Right renal pelvis (tissue), 4 donors: ENCODE data around the gene UNC5B. TPM values are rescaled to one million over a fixed set of nuclear protein-coding genes. Genes with fewer than 3 reads are reported as not detected.

Experiments
- DNase-seq, 4 donors: peaks; one replicate each; pipeline ENCODE4 v3.0.0-alpha.2; 2013; ENCODE audit warnings: low read depth in 4 of 4, low spot score in 3 of 4, missing footprints in 1 of 4
- polyA plus RNA-seq, 4 donors: library from polyadenylated mRNA; unstranded; fragments of 120-200 nt; gene quantifications; one replicate each; pipeline ENCODE4 v1.2.1, GENCODE V29; 2013; ENCODE audit not compliant: insufficient read length in 4 of 4

UNC5B gene
- polyA plus RNA-seq, 4 donors, result 51.1 to 74.8 (median 54.1) TPM

DNA sequence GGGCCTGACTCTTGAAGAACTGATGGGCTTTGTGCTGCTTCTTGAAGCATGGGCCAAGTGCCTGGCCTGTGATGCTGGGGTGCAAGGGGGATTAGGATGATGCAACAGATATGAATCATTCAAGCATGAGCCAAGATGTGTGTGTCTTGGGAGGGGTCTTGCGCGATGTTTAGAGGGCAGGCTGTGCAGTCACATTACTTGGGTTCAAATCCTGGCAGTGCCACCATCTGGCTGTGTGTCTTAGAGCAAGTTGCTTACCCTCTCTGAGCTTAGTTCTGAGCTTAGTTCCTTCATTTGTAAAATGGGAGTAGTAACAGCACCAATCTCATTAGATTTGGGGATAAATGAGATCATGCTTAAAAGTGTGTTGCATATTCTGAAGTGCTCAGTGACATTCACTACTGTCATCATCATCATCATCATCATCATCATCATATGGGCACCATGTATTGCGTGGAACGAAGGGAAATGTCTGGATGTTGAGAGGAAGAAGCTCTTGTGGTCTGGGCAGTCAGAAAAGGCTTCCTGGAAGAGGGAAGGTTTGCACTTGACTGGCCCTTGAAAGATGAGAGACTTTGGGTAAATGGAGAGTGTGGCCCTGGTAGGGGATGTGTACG lies 9.3 kb downstream of the UNC5B start:
- DNase-seq, result no peak

DNA sequence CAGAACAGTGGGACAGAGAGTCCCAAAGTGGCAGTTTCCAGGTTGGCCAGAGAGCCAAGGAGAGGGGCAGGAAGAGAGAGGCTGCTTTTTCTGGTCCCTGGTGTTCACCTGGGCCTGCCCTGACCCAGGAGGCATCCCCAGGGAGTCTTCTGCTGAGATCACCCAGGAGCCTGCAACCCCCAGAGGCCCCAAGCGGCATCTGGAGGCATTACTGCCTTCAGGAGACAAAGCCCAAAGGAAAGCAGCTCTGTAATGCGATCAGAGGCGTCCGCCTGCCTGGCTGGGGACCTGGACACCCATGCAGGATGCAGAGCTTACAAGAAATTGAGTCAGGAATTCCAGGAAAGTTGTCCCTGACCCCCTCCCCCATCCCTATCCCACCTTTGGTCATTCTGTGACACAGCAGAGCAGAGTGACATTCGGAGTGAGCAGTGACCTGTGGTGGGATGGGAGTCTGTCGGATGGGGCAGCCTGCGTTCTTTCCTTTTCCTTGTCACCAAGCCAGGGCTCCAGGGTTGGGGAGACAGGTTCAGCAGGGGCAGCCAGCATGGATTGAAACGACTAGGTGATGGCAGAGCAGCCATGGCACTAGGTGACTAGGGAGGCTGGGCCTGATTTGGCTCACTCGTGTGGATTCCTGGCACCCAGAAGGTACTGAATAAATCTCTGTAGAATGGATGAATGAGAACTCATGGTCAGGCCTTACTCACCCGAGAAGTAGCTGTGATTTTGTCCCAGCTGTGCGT lies 10.4 kb downstream of the UNC5B start:
- DNase-seq, result no peak

DNA sequence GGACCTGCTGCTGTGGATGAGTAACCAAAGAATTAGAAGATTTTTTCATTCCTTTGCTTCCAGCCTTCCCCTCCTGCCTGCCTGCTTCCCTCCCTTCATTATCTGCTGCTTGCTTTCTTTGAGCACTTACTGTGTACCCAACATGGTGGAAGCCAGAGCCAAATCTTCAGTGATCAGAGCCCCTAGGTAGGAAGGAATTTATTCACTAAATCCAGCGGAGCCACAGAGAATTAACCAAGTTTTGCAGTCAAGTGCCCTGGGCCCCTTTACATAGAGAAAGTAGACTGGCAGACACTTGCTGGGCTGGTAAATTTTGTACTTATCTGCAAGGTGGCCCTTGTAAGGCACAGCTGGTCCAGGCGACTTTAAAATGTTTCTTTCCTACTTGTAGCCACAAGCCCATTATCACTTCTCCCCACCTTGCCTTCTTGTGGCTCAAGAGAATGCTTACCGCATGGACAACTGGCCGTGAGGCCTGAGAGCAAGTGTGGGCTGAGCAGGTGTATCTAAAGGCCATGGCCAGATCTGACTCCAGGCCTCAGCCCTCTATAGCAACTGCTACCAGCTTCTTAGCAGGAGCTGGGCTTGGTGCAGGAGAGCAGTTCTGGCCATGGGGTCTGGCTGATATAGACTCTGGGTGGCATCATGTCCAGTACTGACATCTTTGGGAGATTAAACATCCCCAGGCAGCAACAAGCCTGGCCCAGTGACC lies 11.1 kb downstream of the UNC5B start:
- DNase-seq, result no peak

DNA sequence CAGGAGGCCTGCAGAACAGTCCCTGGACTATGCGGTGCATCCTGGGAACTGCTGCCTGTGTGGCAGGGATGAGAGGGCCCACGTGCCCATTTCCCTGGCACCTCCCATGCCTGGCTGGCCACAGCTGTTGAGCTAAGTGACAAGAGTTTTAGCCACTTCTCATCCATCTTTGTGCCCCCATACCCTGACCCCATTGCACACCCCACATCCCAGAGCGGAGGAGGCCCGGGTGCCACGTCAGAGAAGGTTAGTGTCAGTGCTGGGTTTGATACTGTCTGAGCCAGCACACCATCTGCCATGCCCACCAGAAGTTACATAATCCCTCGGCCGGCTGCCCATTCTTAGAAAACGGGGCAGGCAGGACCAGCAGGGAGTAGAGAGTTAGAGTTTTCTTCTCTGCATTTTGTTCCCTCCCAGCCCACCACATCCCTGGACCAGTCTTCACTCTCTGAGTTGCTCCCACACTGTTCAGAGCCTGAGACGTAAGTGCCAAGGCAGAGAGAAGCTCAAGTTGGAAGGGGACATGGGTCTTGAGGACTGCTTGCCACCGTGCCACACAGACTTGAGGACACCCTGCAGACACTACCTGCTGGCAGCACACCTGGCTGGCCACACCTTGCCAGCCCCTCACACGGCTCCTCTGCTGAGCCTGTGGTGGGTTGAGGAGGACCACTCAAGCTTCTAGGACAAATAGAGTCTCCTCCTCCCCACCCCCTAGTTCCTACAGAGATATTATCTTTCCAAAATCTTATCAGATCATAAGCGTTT lies 13.1 kb downstream of the UNC5B start:
- DNase-seq, result no peak

DNA sequence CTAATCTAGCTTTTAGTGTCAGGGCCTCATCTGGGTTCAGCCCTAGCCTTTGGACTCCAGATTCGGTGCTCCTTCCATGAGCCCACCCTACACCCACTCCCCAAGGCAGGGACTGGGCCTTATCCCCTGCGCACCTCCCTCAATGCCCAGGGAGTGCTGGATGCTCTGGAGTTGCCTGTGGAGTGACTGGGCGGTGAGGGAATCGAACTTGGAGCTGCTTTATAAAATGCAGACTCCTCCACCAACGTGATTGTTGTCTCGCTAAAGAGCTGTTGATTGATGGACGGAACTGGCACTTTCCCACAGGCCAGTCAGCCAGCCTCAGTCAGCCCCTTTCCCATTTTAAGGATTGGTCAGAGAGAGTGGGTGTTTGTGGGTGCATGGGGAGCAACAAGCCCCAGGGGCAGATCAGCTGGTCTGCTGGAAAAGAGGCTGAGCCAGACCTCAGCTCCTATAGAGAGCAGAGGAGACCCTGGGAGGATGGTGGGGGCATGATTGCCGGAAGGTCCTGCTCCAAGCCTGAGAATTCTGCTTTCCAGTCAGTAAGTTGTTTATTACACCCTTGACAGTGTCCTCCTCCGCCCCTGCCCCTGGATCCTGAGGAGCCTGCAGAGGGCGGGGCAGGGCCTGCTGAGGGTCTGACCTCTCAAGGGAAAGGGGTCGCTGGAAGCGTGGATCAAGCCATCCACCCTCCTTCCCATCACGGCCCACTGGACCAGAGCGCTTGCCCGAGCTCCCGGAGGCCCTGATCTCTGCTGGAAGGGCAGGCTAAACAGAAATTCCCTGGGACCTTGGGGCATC lies 16.7 kb downstream of the UNC5B start:
- DNase-seq, result no peak

DNA sequence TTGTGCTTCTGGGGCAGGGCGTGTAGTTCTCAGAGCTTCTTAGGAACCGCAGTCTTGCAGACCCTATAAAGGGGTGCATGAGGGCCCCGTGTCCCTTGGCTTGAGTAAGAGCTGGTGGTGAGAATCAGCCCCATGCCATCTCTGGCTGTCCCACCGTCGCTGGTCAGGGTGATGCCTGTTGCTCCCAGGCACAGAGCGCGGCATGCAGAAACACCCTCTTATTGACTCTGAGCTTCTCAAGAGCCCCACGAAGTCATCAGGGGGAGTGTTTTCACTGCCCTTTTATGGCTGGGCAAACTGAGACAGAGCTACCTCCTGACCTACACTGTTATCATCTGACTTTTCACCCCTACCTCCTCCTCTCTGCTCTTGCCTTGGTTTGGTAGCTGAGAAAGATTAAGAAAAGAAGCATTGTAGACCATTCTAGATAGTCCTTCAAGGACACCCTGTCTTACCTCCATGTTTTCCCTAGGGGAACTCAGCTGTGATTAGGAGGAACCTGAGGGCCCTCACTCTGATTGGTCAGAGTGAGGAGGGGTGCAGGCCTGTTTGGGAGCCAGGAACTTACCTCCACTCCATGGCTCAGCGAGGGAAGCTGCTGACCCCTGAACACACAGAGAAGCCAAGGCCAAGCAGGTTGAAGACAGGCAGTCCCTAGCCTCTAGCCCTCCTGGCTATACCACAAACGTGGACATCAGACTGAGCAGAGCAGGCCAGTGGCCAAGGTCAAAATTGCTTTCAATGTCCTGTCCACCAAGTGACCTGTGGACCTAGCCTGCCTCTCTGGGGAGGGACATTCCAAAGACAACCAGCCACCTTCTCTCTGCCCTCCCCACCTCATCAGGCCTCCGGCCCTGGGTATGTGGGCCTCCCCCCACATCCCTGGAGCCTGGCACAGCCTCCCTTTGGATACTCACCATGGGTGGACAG lies 17.6 kb downstream of the UNC5B start:
- no peak for DNase-seq

DNA sequence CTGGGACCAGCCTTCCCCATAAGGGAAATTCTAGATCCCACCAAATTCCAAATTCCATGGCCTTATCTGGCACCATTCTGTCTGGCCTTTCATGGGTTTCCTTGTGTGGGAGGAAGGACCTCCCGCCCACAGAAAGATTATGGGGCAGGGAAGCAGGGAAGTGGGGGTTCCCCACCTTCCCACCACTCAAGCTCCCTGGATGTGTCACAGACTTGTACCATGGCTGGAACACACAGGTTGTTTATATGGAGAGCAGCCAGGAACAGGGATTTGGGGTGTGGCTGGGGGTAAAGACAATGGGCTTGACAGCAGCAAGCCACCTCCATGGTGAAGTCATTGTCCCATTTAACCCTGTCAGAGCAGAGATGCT lies 18.3 kb downstream of the UNC5B start:
- DNase-seq, result no peak

DNA sequence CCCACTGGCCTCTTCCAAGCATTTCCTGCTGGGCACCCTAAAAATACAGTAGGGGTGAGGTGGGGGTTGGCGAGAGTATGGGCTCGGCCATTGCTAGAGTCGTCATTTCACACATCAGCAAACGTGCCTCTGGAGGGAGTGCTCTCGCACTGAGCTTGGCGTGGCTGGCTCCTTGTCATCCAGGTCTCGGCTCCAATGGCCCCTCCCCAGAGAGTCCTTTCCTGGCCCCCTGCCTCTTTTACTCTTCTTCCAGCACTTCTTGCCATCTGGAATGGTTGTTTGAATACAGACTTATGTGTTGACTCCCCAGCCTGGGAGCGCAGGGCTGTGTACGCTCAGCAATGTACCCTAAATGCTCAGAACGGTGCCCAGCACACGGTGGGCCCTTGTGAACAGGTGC lies 18.8 kb downstream of the UNC5B start:
- no peak for DNase-seq

DNA sequence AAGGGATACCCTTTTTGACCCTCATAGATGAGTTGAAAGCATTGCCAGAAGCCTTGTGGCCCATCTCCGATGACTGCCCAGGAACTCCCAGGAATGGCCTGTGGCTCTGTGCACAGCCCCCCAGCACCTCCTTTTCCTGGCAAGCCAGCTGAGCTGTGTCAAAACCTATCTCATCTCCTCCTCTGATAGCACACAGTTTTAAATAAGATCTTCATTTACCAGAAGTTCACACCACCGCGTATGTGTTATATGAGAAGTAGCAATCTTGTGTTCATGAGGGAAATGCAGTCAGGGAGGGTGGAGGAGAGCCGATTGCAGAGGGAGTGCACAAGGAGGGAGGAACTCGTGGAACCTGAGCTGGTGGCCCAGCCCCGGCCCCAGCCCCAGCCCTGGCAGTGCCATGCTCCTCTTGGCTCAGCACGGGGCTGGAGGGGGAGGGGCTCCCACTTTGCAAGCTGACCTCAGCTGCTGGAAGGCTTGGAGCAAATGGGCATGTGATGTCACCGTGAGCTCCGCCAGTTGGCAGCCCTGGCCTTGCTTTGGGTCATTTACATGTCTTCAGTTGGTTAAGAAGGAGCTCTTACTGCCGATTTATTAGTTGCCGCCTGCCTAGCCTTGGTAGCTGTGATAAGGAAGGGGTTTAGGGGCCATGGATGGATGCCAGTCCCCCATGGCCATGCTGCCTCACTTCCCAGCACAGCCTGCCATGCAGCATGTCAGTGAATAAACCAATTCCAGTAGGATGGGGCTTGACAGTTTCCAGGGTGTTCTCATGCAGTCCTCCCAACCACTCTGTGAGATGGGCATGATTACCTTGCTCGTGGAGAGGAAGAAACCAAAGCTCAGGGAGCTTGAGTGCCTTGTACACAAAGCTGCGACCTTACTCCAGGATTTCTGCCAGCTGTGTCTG lies 20.0 kb downstream of the UNC5B start:
- DNase-seq, result no peak

DNA sequence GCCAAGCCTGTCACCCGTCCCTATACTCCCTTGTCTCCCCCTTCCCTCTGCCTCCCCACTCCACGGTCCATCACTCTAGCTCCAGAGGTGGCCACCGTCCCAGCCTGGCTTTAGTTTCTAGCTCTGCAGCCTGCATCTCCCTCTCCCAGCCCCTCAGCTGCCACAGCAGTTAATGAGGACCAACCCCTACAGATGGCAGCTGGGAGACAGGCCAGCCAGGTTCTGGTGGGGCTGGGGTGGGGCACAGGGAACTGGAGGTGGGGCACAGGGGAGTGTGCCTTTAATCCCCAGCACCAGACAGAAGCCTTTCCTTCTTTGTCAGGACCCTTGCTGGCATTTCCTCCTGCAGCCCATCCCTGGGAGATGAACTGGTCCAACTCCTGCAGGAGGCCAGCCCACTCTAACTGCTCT lies 21.1 kb downstream of the UNC5B start:
- DNase-seq, result no peak

DNA sequence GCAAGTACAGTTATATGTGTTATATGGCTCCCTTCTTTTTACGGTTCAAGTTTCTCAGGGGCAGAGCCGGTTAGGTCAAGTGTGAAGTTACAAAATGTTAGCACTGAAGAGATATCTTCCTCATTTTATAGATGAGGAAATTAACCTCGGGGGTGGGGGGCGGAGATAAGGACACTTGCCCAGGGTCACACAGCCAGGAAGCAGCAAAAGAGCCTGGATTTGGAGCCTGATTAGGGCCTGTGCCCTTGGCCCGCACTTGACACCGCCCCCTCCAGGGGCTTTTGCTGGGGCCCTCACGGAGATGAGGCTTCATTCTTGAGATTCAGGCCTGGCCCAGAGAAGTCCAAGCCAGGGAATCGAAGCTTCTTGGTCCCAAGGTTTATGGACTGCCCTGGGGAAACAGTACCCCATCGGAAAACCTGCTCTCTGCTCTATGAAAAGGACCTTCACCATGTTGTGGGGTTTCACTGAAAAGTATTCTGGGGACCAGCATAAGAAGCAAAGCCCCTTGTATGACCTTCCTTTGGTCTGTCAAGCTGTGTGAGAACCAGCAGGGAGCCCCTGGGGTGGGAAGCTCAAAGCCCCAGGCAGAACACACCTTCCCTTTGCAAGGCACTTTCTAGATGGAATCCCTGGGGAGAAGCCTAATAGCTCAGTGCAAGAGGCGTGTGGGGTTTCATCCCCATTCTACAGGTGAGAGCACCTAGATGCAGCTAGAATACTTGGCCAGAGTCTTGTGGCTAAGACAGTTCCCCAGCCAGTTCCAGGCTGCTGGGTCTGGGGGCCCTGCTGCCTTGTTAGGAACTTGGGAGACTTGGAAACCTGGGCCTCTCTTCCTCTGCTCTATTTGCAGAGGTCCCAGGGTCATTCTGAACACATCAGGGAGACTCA lies 21.9 kb downstream of the UNC5B start:
- DNase-seq, result no peak

DNA sequence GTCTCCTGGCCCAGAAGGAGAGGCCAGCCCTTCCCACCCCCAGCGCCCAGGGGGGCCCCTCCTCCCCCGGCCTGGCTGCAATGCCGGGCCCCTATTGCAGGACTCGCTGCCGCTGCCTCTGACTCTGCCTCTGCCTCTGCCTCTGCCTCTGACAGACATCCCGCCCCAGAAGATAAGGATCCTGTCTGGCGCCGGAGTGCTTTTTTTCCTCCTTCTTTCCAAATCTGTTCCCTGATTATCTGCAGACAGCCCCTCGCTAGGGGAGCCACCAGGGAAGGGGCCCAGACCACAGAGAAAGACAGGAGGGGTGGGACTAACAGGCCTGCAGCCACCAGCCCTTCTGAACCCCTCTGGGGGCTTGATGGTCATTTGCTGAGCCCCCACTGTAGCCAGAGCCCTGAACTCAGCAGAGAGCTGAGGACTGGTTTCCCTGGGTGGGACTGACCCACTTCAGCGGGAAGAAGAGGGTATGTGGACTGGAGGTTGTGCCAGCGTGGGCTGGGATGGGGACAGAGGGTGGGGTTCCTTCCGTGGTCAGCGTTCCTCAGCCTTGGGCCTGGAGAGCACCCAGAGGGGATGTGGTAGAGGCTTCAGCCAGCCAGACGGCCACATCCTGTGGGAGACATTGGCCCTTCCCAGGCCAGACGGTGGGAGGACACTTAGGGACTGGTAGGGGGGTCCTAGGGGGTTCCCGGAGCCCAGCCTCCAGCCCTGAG lies 22.8 kb downstream of the UNC5B start:
- DNase-seq, result no peak

DNA sequence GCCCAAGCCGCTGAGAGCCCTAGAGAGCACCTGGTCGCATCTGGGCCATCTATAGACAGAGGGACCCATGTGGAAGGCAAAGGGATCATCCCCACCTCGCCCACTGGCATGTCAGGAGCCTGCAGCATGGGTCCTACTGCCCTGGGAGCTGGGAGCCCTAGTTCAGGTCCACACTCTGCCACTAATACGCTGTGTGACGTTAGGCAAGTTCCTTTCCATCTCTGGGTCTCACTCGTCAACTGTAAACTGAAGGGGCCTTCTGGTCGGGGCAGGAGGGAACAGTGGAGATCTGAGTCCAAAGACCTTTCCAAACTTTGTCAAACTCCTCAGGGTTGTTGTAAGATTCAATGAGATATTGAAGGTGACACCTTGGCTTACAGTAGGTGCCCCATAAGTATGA lies 23.4 kb downstream of the UNC5B start:
- DNase-seq, result no peak

DNA sequence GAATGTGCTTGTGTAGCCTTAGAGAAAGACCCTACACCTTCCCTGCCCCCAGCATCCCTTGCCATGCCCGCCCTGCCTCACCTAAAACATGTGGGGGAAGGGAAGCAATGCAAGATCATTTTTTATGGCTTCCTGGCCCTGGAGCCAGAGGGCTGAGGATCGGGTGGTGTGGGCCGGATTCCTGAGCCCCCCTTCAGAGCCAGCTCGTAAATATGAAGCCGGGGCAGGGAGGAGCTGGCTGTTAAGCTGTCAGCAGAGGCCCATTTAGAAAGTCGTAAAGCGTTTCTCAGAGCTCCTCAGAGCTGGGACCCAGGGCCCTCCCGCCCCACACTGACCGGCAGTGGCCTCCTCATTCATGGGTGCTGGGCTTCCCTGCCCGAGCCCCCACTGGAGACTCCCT lies 23.9 kb downstream of the UNC5B start:
- DNase-seq, result peak in 1 of 4 donors; percentile 82

DNA sequence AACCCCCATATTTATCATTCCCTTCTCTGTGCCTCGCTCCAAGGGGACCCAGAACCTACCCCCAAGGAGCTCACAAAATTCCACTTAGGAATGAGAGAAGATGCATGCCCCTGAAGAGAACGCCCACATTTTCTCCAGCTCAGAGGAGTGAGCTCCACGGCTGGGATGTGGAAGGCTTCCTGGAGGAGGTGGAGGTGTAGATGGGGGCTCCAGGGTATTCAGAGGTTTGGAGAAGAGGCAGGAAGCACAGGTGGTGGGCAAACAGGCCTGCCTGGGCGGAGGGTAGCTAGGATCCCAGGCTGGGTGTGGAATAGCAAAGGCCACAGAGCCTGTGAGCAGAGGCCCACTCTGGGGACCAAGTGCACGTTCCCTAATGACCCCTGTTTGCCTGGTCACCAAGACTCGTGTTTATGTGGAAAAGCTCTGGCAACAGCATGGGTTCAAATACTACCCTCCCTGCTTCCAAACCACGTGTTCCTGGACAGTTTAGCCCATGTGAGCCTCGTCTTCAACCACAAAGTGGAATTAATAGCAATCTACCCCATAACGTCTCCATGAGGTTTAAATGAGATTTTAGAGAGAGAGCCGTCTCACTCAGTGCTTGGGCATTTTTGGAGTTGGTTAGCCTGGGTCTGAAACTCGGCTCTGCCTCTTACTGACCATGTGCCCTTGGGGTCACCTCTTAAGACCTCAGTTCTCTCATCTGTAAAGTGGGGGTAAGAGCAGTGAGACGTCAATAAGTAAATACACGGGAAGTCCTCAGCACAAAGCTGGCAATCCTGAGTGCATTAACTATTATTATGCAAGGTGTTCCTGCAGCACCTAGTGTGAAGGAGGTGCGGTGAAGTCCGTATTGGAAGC lies 24.7 kb downstream of the UNC5B start:
- no peak for DNase-seq
